Endothelial cell (in vitro differentiated cells): ENCODE measurements around the gene CHAC1. TPM values are rescaled to one million over a fixed set of nuclear protein-coding genes. Genes with fewer than 3 reads are reported as not detected.

Experiments used
- DNase-seq: peaks from one replicate; pipeline ENCODE4 v3.0.0; 2021; ENCODE audit warnings: low spot score
- H3K27ac Mint-ChIP-seq: one replicate; pipeline ENCODE4 v1.8.0; 2021; ENCODE audit warnings: mixed read lengths, inconsistent platforms; ENCODE audit not compliant: unreplicated experiment
- H3K27me3 Mint-ChIP-seq: one replicate; pipeline ENCODE4 v1.8.0; 2021; ENCODE audit warnings: mild to moderate bottlenecking, moderate library complexity, mixed read lengths, inconsistent platforms; ENCODE audit not compliant: unreplicated experiment
- H3K36me3 Mint-ChIP-seq: one replicate; pipeline ENCODE4 v1.8.0; 2021; ENCODE audit warnings: mild to moderate bottlenecking, low read depth, mixed read lengths, inconsistent platforms; ENCODE audit not compliant: unreplicated experiment
- H3K4me1 Mint-ChIP-seq: one replicate; pipeline ENCODE4 v1.8.0; 2021; ENCODE audit warnings: mild to moderate bottlenecking, mixed read lengths, inconsistent platforms; ENCODE audit not compliant: unreplicated experiment
- H3K4me3 Mint-ChIP-seq: one replicate; pipeline ENCODE4 v1.8.0; 2021; ENCODE audit warnings: mild to moderate bottlenecking, mixed read lengths, inconsistent platforms; ENCODE audit not compliant: unreplicated experiment
- H3K9me3 Mint-ChIP-seq: one replicate; pipeline ENCODE4 v1.8.0; 2021; ENCODE audit warnings: mixed read lengths, inconsistent platforms; ENCODE audit not compliant: unreplicated experiment
- total RNA-seq: library from RNA; stranded (reverse); fragmentation: NEBNext Ultra II Directional; extraction: Animal tissue kit (Norgen Biotek cat#: 25700); gene quantifications from one replicate; pipeline ENCODE4 v1.2.1, GENCODE V29; 2021; ENCODE audit not compliant: unreplicated experiment
- TF ChIP-seq, protein P1 (sequence below): fragments of 200-600 bp; sonication (generic); IDR thresholded peaks from one replicate; pipeline ENCODE4 v1.5.0; 2021; ENCODE audit warnings: antibody characterized with exemption; ENCODE audit not compliant: unreplicated experiment

Gene CHAC1
- total RNA-seq, 1 donor from 2014 or later = 16.4 TPM

DNA sequence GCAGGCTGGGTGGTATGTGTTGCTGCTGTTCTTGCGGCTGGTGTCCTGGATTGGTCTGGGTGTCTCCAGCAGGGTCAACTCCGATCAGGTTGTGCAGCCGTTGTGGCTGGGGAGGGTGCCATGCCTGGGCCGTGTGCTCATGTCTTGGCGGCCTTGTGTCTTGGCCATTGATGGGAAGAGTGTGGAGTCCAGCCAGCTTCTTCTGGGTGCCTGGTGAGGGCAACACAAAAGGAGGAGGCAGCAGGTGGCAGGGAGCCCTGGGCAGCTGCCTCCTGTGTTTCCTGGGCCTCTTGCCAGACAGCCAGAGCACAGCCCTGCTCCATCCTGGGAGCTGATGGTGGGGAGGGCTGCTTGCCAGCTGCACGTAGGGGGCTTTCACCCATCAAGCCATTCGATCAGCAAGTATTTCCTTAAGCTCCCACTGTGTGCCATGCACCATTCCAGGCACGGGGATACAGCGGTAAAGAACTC is 4.3 kb downstream of the CHAC1 start:
- H3K27ac Mint-ChIP-seq = no peak overlapping the region
- H3K9me3 Mint-ChIP-seq = no peaks in the 10 kb centered on the region
- peaks cover 29% of the 10 kb centered on the region for H3K4me1 Mint-ChIP-seq
- TF ChIP-seq, protein P1, sequence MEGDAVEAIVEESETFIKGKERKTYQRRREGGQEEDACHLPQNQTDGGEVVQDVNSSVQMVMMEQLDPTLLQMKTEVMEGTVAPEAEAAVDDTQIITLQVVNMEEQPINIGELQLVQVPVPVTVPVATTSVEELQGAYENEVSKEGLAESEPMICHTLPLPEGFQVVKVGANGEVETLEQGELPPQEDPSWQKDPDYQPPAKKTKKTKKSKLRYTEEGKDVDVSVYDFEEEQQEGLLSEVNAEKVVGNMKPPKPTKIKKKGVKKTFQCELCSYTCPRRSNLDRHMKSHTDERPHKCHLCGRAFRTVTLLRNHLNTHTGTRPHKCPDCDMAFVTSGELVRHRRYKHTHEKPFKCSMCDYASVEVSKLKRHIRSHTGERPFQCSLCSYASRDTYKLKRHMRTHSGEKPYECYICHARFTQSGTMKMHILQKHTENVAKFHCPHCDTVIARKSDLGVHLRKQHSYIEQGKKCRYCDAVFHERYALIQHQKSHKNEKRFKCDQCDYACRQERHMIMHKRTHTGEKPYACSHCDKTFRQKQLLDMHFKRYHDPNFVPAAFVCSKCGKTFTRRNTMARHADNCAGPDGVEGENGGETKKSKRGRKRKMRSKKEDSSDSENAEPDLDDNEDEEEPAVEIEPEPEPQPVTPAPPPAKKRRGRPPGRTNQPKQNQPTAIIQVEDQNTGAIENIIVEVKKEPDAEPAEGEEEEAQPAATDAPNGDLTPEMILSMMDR = no peak
- no peak for DNase-seq
- no peak overlapping the region for H3K4me3 Mint-ChIP-seq
- peaks cover 13% of the 10 kb centered on the region for H3K27me3 Mint-ChIP-seq
- peaks cover 16% of the 10 kb centered on the region for H3K36me3 Mint-ChIP-seq

DNA sequence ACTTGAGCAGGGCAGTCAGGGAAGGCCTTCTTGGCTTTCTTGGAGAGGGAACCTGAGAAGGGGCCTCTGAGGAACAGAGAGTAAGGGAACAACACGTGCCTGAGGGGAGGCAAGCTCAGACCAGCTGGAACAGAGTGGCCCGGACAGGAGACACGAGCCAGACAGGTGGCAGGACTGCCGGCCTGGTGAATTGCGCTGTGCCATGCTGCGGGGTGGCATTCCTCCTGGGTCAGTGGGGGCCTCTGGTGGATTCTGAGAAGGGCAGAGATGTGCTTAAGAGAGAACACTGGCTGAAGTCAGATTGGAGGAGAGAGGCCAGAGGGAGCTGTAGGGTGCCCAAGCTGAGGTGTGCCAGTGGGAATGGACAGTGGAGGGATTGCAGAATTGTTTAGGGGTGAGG is 4.9 kb downstream of the CHAC1 start:
- no peak for DNase-seq
- peaks cover 16% of the 10 kb centered on the region for H3K27me3 Mint-ChIP-seq
- peaks cover 16% of the 10 kb centered on the region for H3K36me3 Mint-ChIP-seq
- TF ChIP-seq, protein P1 = no peak
- H3K9me3 Mint-ChIP-seq = no peaks in the 10 kb centered on the region
- peaks cover 29% of the 10 kb centered on the region for H3K4me1 Mint-ChIP-seq
- H3K4me3 Mint-ChIP-seq = no peak overlapping the region
- no peak overlapping the region for H3K27ac Mint-ChIP-seq

DNA sequence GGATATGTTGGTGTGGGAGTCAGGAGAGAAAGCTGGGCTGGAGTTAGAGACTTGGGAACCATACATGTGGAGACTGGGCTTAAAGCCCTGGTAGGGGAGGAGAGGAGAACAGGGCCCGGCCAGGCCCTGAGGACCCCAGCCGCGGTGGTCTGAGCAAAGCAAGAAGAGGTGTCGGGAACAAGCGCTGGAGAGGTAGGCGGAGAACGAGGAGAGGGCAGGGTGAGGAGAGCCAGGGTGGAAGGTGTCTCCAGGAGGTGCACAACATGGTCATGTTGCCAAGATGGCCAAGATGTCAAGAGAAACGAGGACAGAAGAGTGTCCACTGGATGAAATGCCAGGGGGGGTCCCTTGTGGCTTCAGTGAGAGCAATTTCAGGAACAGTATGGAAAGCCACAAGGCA is 5.5 kb downstream of the CHAC1 start:
- peak overlapping the region; percentile 24 for H3K27ac Mint-ChIP-seq
- H3K4me3 Mint-ChIP-seq = peak overlapping the region; percentile 28
- peaks cover 19% of the 10 kb centered on the region for H3K27me3 Mint-ChIP-seq
- H3K4me1 Mint-ChIP-seq = peaks cover 29% of the 10 kb centered on the region
- DNase-seq = no peak
- TF ChIP-seq, protein P1 = no peak
- H3K36me3 Mint-ChIP-seq = peaks cover 16% of the 10 kb centered on the region
- no peaks in the 10 kb centered on the region for H3K9me3 Mint-ChIP-seq

DNA sequence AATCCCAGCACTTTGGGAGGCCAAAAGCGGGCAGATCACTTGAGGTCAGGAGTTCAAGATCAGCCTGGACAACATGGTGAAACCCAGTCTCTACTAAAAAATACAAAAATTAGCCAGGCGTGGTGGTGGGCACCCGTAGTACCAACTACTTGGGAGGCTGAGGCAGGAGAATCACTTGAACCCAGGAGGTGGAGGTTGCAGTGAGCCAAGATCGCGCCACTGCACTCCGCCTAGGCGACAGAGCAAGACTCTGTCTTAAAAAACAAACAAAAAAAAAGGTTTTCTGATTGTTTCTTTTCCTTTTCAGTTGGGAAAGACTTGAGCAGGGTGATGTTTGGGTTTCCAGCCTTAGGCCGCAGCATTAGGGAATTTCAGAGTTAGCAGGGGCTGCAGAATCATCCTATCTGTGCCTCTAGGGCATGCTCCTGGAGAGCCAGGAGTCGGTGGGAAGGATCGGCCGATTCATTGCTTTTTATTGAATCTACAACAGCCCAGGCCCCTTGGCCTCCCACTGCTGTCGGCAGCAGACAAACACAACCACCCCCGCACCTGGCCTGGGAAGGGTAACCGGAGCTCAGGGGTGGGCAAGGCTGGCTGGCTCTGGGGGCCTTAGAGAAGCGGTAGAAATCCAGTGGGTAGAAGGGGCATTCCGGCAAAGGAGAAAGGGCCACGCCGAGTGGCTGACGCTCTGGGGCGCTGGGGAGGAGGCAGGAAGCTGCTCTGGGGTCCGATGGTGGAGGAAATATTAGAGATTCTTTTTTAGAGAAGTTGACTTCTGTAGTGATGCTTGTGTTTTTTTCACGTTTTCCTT is 6.3 kb downstream of the CHAC1 start:
- DNase-seq = no peak
- H3K9me3 Mint-ChIP-seq = no peaks in the 10 kb centered on the region
- peak overlapping the region; percentile 17 for H3K27ac Mint-ChIP-seq
- TF ChIP-seq, protein P1 = no peak
- H3K4me1 Mint-ChIP-seq = peaks cover 21% of the 10 kb centered on the region
- H3K4me3 Mint-ChIP-seq = peak overlapping the region; percentile 32
- H3K36me3 Mint-ChIP-seq = peaks cover 16% of the 10 kb centered on the region
- peaks cover 19% of the 10 kb centered on the region for H3K27me3 Mint-ChIP-seq
